GM18519 (cell line): ENCODE results near the gene EIF2AK3.

Experiments used
- ATAC-seq: cut with Tn5 transposase; IDR thresholded peaks from one replicate; pipeline ENCODE4 v1.9.1; 2021; ENCODE audit warnings: mild to moderate bottlenecking, moderate library complexity; ENCODE audit not compliant: unreplicated experiment, low FRiP score

EIF2AK3 gene

GRCh38 chr2:88601286-88601685 is 26.0 kb downstream of the EIF2AK3 start:
- ATAC-seq, result no peak

- peak; percentile 99 for ATAC-seq
Observed at GRCh38 chr2:88600038-88600465, 27.2 kb downstream of the EIF2AK3 start.

GRCh38 chr2:88599527-88599926 is 27.7 kb downstream of the EIF2AK3 start:
- ATAC-seq, result no peak

GRCh38 chr2:88597168-88597567 is 30.1 kb downstream of the EIF2AK3 start:
- ATAC-seq, result no peak

- ATAC-seq, result no peak
Observed at GRCh38 chr2:88596141-88596830, 31.0 kb downstream of the EIF2AK3 start.

- no peak for ATAC-seq
Observed at GRCh38 chr2:88591698-88592097, 35.6 kb downstream of the EIF2AK3 start.

GRCh38 chr2:88590998-88591613 is 36.2 kb downstream of the EIF2AK3 start:
- ATAC-seq, result no peak

GRCh38 chr2:88585969-88586368 is 41.3 kb downstream of the EIF2AK3 start:
- ATAC-seq, result no peak

- no peak for ATAC-seq
Observed at GRCh38 chr2:88582030-88582429, 45.2 kb downstream of the EIF2AK3 start.

- no peak for ATAC-seq
Observed at GRCh38 chr2:88580088-88580487, 47.2 kb downstream of the EIF2AK3 start.

- no peak for ATAC-seq
Observed at GRCh38 chr2:88575630-88576029, 51.6 kb downstream of the EIF2AK3 start.

- no peak for ATAC-seq
Observed at GRCh38 chr2:88575051-88575450, 52.2 kb downstream of the EIF2AK3 start.

- ATAC-seq, result peak; percentile 92
Observed at GRCh38 chr2:88574445-88574844, 52.8 kb downstream of the EIF2AK3 start.

- ATAC-seq, result no peak
Observed at GRCh38 chr2:88568179-88568578, 59.1 kb downstream of the EIF2AK3 start.

- no peak for ATAC-seq
Observed at GRCh38 chr2:88564402-88564801, 62.9 kb downstream of the EIF2AK3 start.

- ATAC-seq, result no peak
Observed at GRCh38 chr2:88563129-88563528, 64.1 kb downstream of the EIF2AK3 start.

- ATAC-seq, result peak; percentile 72
Observed at GRCh38 chr2:88561646-88562388, 65.4 kb downstream of the EIF2AK3 start.

- no peak for ATAC-seq
Observed at GRCh38 chr2:88560619-88561307, 66.5 kb downstream of the EIF2AK3 start.

- no peak for ATAC-seq
Observed at GRCh38 chr2:88557290-88557689, 70.0 kb downstream of the EIF2AK3 start.

GRCh38 chr2:88556026-88556425 is 71.2 kb downstream of the EIF2AK3 start:
- ATAC-seq, result no peak

- no peak for ATAC-seq
Observed at GRCh38 chr2:88554189-88554588, 73.1 kb downstream of the EIF2AK3 start.
